Stimulated activated CD4-positive, alpha-beta T cell treated with anti-CD3 and anti-CD28 coated beads, Interleukin-4, amount 100 ng/mL, for 1 hour (primary cell): ENCODE data around the gene CTXND2.
"Not testable (repeated sequence)": the region's sequence is repeated elsewhere in the genome, so short reads cannot be mapped to it uniquely, and the experiment has no call there.

Experiments used
- DNase-seq: peaks from one replicate; pipeline ENCODE4 v3.0.0-alpha.2; 2020

Gene CTXND2

GRCh38 chr1:150893336-150893913 is 6.5 kb downstream of the CTXND2 start:
- no peak for DNase-seq

GRCh38 chr1:150895618-150896017 is 8.7 kb downstream of the CTXND2 start:
- no peak for DNase-seq

- DNase-seq, result not testable (repeated sequence)
These were observed 12.9 kb downstream of the CTXND2 start for GRCh38 chr1:150899795-150900194.

GRCh38 chr1:150902346-150902745 is 15.4 kb downstream of the CTXND2 start:
- DNase-seq, result no peak

GRCh38 chr1:150902751-150903150 is 15.8 kb downstream of the CTXND2 start:
- DNase-seq, result no peak

- no peak for DNase-seq
These were observed 18.4 kb downstream of the CTXND2 start for GRCh38 chr1:150905301-150905700.

- no peak for DNase-seq
These were observed 19.4 kb downstream of the CTXND2 start for GRCh38 chr1:150906329-150906728.

GRCh38 chr1:150906813-150907212 is 19.9 kb downstream of the CTXND2 start:
- DNase-seq, result no peak

- DNase-seq, result no peak
These were observed 22.7 kb downstream of the CTXND2 start for GRCh38 chr1:150909585-150910180.

GRCh38 chr1:150912623-150913022 is 25.7 kb downstream of the CTXND2 start:
- DNase-seq, result no peak

GRCh38 chr1:150917387-150917786 is 30.5 kb downstream of the CTXND2 start:
- no peak for DNase-seq

GRCh38 chr1:150922519-150922975 is 35.6 kb downstream of the CTXND2 start:
- DNase-seq, result peak; percentile 71

- peak; percentile 5 for DNase-seq
These were observed 38.1 kb downstream of the CTXND2 start for GRCh38 chr1:150925080-150925479.

GRCh38 chr1:150926097-150926741 is 39.3 kb downstream of the CTXND2 start, which contains the start of gene SETDB1:
TSS of gene SETDB1 (plus strand) at chr1:150926363. CDS start at chr1:150927715, 1,352 bp downstream.
- DNase-seq, result peak; percentile 89

GRCh38 chr1:150927624-150928023 is 40.7 kb downstream of the CTXND2 start:
- no peak for DNase-seq

- DNase-seq, result no peak
These were observed 41.4 kb downstream of the CTXND2 start for GRCh38 chr1:150928286-150928685.

- DNase-seq, result not testable (repeated sequence)
These were observed 41.8 kb downstream of the CTXND2 start for GRCh38 chr1:150928775-150929174.

GRCh38 chr1:150931773-150932172 is 44.8 kb downstream of the CTXND2 start:
- DNase-seq, result no peak

GRCh38 chr1:150944856-150945255 is 57.9 kb downstream of the CTXND2 start:
- DNase-seq, result no peak

- DNase-seq, result no peak
These were observed 67.8 kb downstream of the CTXND2 start for GRCh38 chr1:150954708-150955107.

GRCh38 chr1:150955280-150955679 is 68.3 kb downstream of the CTXND2 start:
- DNase-seq, result no peak

GRCh38 chr1:150957666-150958065 is 70.7 kb downstream of the CTXND2 start:
- no peak for DNase-seq

- DNase-seq, result no peak
These were observed 73.7 kb downstream of the CTXND2 start for GRCh38 chr1:150960646-150961045.

- no peak for DNase-seq
These were observed 74.8 kb downstream of the CTXND2 start for GRCh38 chr1:150961756-150962155.
